SIG-M5 treated with dmso at 0.1 percent for 504 hours (cell line): ENCODE measurements around the gene AKAP1.

Experiments
- DNase-seq: peaks from one replicate; lab custom pipeline; 2025; ENCODE audit not compliant: unreplicated experiment; lab: John Stamatoyannopoulos, UW

AKAP1 gene

DNA sequence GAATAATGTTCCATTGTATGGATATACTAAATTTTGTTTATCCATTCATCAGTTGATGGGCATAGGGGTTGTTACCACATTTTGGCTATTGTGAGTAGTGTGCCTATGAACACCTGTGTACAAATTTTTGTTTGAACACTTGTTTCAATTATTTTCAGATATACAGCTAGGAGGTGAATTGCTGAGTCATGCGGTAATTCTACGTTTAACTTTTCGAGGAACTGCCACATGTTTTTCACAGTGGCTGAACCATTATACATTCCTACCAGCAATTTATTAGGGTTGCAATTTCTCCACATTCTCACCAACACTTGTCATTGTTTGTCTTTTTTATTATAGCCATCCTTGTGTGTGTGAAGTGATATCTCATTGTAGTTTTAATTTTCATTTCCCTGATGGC lies 75.6 kb downstream of the AKAP1 start:
- no peak for DNase-seq

DNA sequence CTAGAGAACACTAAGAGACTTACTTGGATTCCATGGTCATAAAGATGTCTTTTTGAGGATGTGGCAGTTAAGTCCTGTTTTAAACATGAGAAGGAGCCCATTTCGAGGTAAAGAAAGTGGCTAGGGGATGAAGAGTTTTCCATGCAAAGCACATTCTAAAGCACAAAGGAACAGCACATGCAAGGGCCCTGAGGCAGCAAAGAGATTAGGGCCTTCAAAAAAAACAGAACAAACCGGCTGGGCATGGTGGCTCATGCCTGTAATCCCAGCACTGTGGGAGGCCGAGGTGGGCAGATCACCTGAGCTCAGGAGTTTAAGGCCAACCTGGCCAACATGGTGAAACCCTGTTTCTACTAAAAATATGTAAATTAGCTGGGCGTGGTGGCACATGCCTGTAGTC lies 79.8 kb downstream of the AKAP1 start:
- no peak for DNase-seq

DNA sequence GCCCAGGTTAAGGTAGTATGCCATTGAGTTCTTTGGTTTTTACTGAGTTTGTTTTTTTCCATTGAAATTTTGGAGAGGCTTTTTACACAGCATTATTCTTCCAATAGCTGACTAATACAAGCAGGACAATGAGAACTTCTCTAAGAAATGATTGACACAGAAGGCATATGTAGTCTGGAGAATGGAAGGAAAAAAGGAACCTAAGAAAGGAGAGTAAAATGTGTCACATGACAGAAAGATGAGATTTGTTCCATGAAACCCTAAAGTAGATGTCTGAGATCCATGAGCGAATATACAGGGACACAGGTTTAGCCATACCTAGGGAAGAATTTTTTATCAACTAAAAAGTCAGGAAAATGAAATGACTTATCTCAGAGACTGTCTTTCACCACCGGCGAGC lies 80.7 kb downstream of the AKAP1 start:
- DNase-seq, result no peak

DNA sequence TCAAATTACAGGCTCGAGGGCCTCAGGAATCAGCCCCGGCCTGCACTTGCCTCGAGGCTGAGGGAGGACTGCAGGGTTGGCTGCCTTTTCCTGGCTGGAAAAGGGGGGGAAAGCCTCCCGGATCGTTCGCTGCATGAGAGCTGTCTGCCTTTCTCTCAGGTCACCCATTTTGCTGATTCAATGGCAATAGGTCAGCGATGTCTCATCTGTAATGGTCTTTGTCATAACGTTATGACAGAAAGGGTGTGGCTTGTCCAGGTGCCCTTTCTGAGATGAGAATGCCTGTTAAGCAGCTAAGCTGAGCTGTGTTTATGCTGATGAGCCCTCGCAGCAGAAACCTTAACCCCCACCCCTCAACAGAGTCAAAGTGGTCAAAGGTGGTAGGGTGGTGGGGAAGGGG lies 81.8 kb downstream of the AKAP1 start:
- no peak for DNase-seq

DNA sequence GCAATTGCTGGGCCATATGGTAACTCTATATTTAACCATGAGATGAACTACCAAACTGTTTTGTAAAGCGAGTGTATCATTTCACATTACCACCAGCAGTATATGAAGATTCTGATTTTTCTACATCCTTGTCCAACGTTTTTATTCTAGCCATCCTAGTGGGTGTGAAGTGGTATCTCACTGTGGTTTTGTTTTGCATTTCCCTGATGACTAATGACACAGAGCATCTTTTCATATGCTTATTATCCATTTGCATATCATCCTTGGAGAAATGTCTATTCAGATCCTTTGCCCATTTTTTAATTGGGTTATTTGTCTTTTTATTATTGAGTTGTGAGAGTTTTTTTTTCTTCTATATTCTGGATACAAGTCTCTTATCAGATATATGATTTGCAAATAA lies 83.6 kb downstream of the AKAP1 start:
- no peak for DNase-seq

DNA sequence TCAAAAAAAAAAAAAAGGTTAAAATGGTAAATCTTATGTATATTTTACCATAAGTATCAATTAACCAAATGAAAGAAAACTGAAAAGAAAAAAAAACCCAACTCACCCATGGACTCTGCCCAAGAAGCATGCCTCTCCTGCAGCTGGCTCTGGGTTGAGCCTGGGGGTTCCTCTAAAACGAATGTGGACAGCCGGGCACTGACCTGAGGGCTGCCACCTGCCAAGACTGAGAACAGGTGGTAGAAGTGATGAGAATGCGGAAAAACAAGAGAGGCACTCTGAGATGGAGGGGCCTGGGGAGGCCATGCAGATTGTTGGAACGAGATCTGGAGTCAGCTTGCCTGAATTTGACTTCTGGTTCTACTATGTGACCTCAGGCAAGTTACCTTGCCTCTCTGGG lies 85.8 kb downstream of the AKAP1 start:
- no peak for DNase-seq
